ENCODE measurements around the gene SWT1. TPM values are rescaled to one million over a fixed set of nuclear protein-coding genes. Genes with fewer than 3 reads are reported as not detected.
"Not testable (repeated sequence)": the region's sequence is repeated elsewhere in the genome, so short reads cannot be mapped to it uniquely, and the experiment has no call there.

SWT1 gene
- total RNA-seq, 1 donor: 6.9 TPM

DNA sequence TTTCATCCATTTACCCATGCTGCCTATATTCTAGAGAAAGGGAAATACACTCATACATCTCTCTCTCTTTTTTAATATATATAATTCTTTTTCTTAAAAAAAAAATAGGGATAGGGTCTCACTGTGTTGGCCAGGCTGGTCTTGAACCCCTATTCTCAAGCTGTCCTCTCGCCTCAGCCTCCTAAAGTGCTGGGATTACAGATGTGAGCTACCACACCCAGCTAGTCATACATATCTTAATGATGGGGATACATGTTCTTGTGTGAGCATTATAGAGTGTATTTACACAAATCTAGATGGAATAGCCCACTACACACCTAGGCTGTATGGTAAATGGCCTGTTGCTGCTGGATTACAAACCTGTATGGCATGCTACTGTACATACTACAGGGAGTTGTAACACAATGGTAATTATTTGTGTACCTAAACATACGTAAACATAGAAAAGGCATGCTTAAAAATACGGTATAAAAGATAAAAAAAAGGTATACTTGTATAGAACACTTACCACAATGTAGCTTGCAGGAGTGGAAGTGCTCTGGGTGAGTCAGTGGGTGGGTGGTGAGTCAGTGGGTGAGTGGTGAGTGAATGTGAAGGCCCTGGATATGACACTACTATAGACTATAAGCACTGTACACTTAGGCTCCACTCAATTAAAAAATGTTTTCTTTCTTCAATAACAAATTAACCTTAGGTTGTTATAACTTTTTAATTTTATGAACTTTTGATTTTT lies 87.2 kb downstream of the SWT1 start:
- peak; percentile 60 for DNase-seq (ENCODE audit: insufficient read length, low spot score, missing footprints)
- peak overlapping the region; percentile 4 for H3K4me2 ChIP-seq (ENCODE audit: insufficient read depth, low read length)

DNA sequence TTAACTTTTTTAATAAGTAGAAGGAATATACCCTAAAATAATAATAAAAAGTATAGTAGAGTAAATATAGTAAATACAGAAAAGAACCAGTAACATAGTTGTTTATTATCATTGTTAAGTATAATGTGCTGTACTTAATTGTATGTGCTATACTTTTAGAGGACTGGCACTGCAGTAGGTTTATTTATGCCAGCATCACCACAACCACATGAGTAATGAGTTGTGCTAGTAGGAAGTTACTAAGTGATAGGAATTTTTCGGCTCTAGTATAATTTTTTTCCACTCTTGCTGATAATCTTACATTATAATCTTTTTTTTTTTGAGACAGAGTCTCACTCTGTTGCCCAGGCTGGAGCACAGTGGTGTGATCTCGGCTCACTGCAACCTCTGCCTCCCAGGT lies 88.5 kb downstream of the SWT1 start:
- Histone ChIP-seq H3K79me2 (ENCODE audit: insufficient read depth, low read length) (no peaks in the 10 kb centered on the region), H3K27me3 (ENCODE audit: insufficient read depth, low read length) (no peaks in the 10 kb centered on the region), H3K4me2 (ENCODE audit: insufficient read depth, low read length) (no peak overlapping the region), H4K20me1 (ENCODE audit: insufficient read depth, low read length) (no peaks in the 10 kb centered on the region), H3K36me3 (ENCODE audit: insufficient read depth, low read length) (no peaks in the 10 kb centered on the region), H2AFZ (ENCODE audit: low read length) (no peak overlapping the region), H3K27ac (ENCODE audit: low read depth, low read length) (no peak overlapping the region), H3K9me3 (ENCODE audit: low read depth, low read length) (no peaks in the 10 kb centered on the region), H3K4me1 (ENCODE audit: insufficient read depth, low read length) (peaks cover 8% of the 10 kb centered on the region), H3K4me3 (ENCODE audit: insufficient read depth, low read length) (no peak overlapping the region)
- no peak for DNase-seq (ENCODE audit: insufficient read length, low spot score, missing footprints)
- no peak for TF ChIP-seq CTCF (IDR thresholded peaks at IDR 0.05; ENCODE audit: extremely low read depth, low read depth, low read length)

More for the DNA sequence above, 87.2 kb downstream of the SWT1 start:
- TF ChIP-seq CTCF (IDR thresholded peaks at IDR 0.05; ENCODE audit: extremely low read depth, low read depth, low read length): no peak
- no peak overlapping the region for H2AFZ ChIP-seq (ENCODE audit: low read length)
- H3K36me3 ChIP-seq (ENCODE audit: insufficient read depth, low read length): no peaks in the 10 kb centered on the region
- no peaks in the 10 kb centered on the region for H3K27me3 ChIP-seq (ENCODE audit: insufficient read depth, low read length)
- H3K27ac ChIP-seq (ENCODE audit: low read depth, low read length): no peak overlapping the region
- H3K4me3 ChIP-seq (ENCODE audit: insufficient read depth, low read length): no peak overlapping the region
- H3K4me1 ChIP-seq (ENCODE audit: insufficient read depth, low read length): peaks cover 8% of the 10 kb centered on the region
- no peaks in the 10 kb centered on the region for H4K20me1 ChIP-seq (ENCODE audit: insufficient read depth, low read length)
- no peaks in the 10 kb centered on the region for H3K9me3 ChIP-seq (ENCODE audit: low read depth, low read length)
- H3K79me2 ChIP-seq (ENCODE audit: insufficient read depth, low read length): no peaks in the 10 kb centered on the region

DNA sequence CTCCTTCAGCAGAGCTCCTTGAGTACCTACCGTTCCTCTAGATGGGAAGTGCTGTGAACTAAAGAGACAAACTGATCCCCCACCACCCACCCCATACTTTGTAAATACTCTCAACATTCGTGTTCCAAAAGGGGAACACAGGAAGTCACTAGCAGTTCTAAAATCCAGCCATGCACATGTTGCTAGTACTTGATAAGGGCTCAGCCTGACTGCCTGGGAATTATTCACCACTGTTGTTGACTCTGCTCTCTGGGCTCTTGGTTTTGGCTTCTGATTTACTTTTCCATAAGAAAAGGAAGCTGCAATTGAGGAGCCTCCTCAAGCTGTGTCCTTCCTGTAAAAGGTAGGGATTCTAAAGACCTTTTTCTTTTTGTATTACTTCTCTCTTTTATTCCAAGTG lies 92.6 kb downstream of the SWT1 start:
- H3K79me2 ChIP-seq (ENCODE audit: insufficient read depth, low read length): no peaks in the 10 kb centered on the region
- no peak overlapping the region for H2AFZ ChIP-seq (ENCODE audit: low read length)
- DNase-seq (ENCODE audit: insufficient read length, low spot score, missing footprints): no peak
- H4K20me1 ChIP-seq (ENCODE audit: insufficient read depth, low read length): no peaks in the 10 kb centered on the region
- no peaks in the 10 kb centered on the region for H3K36me3 ChIP-seq (ENCODE audit: insufficient read depth, low read length)
- H3K9me3 ChIP-seq (ENCODE audit: low read depth, low read length): no peaks in the 10 kb centered on the region
- no peak overlapping the region for H3K4me2 ChIP-seq (ENCODE audit: insufficient read depth, low read length)
- no peak for TF ChIP-seq CTCF (IDR thresholded peaks at IDR 0.05; ENCODE audit: extremely low read depth, low read depth, low read length)
- H3K4me1 ChIP-seq (ENCODE audit: insufficient read depth, low read length): peaks cover 3% of the 10 kb centered on the region
- no peak overlapping the region for H3K4me3 ChIP-seq (ENCODE audit: insufficient read depth, low read length)
- H3K27me3 ChIP-seq (ENCODE audit: insufficient read depth, low read length): no peaks in the 10 kb centered on the region
- H3K27ac ChIP-seq (ENCODE audit: low read depth, low read length): no peak overlapping the region

DNA sequence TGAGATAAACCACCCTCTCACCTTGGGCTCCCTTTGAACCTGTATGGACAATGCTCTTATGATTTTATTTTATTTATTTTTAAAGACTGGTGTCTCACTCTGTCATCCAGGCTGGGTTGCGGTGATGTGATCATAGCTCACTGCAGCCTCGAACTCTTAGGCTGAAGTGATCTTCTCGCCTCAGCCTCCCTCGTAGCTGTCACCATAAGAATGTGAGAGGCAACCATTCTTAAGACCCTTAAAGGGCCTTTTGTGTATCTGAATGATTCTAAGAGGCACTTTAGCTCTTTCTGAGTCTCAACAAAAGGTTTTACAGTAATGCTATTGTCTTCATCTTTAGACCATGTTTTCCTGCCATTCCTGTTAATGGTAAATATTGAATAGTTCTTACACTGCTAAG lies 93.1 kb downstream of the SWT1 start:
- Histone ChIP-seq H3K79me2 (ENCODE audit: insufficient read depth, low read length) (no peaks in the 10 kb centered on the region), H2AFZ (ENCODE audit: low read length) (no peak overlapping the region), H3K4me1 (ENCODE audit: insufficient read depth, low read length) (no peaks in the 10 kb centered on the region), H3K36me3 (ENCODE audit: insufficient read depth, low read length) (no peaks in the 10 kb centered on the region), H3K4me2 (ENCODE audit: insufficient read depth, low read length) (no peak overlapping the region), H3K27ac (ENCODE audit: low read depth, low read length) (no peak overlapping the region), H3K27me3 (ENCODE audit: insufficient read depth, low read length) (no peaks in the 10 kb centered on the region), H3K9me3 (ENCODE audit: low read depth, low read length) (no peaks in the 10 kb centered on the region), H4K20me1 (ENCODE audit: insufficient read depth, low read length) (no peaks in the 10 kb centered on the region), H3K4me3 (ENCODE audit: insufficient read depth, low read length) (no peak overlapping the region)
- TF ChIP-seq CTCF (IDR thresholded peaks at IDR 0.05; ENCODE audit: extremely low read depth, low read depth, low read length): no peak
- DNase-seq (ENCODE audit: insufficient read length, low spot score, missing footprints): no peak

GRCh38 chr1:185251928-185252327 lies 95.0 kb downstream of the SWT1 start:
- not testable (repeated sequence) for H2AFZ ChIP-seq (ENCODE audit: low read length); H3K36me3 ChIP-seq (ENCODE audit: insufficient read depth, low read length); DNase-seq (ENCODE audit: insufficient read length, low spot score, missing footprints); H4K20me1 ChIP-seq (ENCODE audit: insufficient read depth, low read length); H3K4me1 ChIP-seq (ENCODE audit: insufficient read depth, low read length); H3K27me3 ChIP-seq (ENCODE audit: insufficient read depth, low read length); H3K27ac ChIP-seq (ENCODE audit: low read depth, low read length); H3K4me2 ChIP-seq (ENCODE audit: insufficient read depth, low read length); H3K4me3 ChIP-seq (ENCODE audit: insufficient read depth, low read length); H3K9me3 ChIP-seq (ENCODE audit: low read depth, low read length); H3K79me2 ChIP-seq (ENCODE audit: insufficient read depth, low read length)

GRCh38 chr1:185252404-185252803 lies 95.4 kb downstream of the SWT1 start:
- not testable (repeated sequence) for H3K27ac ChIP-seq (ENCODE audit: low read depth, low read length); H3K79me2 ChIP-seq (ENCODE audit: insufficient read depth, low read length); H3K4me3 ChIP-seq (ENCODE audit: insufficient read depth, low read length); H2AFZ ChIP-seq (ENCODE audit: low read length); H3K27me3 ChIP-seq (ENCODE audit: insufficient read depth, low read length); H3K4me2 ChIP-seq (ENCODE audit: insufficient read depth, low read length); H3K36me3 ChIP-seq (ENCODE audit: insufficient read depth, low read length); H3K9me3 ChIP-seq (ENCODE audit: low read depth, low read length); DNase-seq (ENCODE audit: insufficient read length, low spot score, missing footprints); H4K20me1 ChIP-seq (ENCODE audit: insufficient read depth, low read length); H3K4me1 ChIP-seq (ENCODE audit: insufficient read depth, low read length)
